ENCODE data around the gene EMX1.
A peak's percentile ranks its signal among the peaks of the same experiment; 100 is the strongest.

Gene EMX1

DNA sequence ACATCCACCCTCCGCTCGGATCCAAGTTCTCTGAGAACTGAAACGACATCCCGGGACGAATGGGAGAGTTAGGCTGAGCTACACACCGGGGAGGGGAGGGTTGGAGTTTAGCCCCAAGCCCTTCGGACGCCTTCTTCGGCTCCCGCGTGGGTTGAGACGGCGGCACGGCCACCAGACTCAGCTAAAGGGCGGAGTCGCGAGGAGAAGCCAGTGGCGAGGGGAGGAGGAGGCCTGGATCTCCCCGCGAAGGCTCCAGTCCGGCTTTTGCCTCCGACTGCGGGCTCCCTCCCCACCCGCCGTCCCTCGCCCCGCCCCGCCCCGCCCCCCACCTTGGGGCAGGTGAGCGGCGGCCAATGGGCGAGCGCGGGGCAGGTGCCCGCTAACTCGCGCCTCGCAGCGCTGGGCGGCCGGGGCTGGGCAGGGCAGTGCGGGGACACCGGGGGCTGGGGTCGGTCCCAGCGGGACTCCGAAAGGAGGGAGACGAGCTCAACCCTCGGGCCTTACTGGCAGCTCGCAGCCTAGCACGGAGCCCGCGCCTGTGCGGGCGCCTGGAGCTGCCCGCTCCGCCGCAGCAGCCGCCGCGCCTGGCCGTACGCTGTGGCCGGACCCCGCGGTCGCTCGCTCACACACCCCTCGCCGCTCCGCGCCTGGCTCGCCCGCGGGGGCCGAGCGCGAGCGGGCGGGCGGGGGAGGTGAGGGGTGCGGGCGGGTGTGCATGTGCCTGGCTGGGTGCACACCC lies at the start of gene EMX1:
TSS of gene EMX1 (plus strand) at position 382 of the 739 bp plus-strand sequence. CDS start at position 716, 334 bp downstream.
- peak in 1 of 3 donors; percentile 38 for DNase-seq (ENCODE audit: low read depth in 2 of 3, low spot score in 1 of 3)

DNA sequence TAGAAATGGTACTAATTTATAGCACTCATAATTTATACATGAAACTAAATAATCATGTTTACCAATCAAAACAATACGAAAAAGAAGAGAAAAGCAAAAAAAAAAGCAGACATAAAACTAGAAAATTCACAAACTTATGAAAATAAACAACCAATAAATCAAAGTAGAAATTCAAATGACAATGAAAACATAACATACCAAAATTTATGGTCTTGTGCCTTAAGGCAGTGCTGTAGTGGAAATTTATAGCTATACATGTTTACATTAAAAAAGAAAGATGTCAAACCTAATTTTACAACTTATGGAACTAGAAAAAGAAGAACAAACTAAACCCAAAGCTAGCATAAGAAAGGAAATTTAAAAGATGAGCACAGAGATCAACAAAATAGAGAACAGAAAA lies 46.3 kb upstream of the EMX1 start:
- DNase-seq (ENCODE audit: low read depth in 2 of 3, low spot score in 1 of 3), result no peak

DNA sequence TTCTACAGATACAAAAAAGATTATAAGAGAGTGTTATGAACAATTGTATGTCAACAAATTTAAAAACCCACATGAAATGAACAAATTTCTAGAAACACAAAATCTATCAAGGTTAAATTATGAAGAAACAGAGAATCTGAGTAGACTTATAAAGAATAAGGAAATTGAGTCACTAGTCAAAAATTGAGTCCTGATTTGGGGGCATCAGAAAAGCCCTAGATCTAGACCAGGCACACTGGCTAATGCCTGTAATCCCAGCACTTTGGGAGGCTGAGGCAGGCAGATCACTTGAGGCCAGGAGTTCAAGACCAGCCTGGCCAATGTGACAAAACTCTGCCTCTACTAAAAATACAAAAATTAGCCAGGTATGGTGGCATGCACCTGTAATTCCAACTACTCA lies 45.4 kb upstream of the EMX1 start:
- no peak for DNase-seq (ENCODE audit: low read depth in 2 of 3, low spot score in 1 of 3)

DNA sequence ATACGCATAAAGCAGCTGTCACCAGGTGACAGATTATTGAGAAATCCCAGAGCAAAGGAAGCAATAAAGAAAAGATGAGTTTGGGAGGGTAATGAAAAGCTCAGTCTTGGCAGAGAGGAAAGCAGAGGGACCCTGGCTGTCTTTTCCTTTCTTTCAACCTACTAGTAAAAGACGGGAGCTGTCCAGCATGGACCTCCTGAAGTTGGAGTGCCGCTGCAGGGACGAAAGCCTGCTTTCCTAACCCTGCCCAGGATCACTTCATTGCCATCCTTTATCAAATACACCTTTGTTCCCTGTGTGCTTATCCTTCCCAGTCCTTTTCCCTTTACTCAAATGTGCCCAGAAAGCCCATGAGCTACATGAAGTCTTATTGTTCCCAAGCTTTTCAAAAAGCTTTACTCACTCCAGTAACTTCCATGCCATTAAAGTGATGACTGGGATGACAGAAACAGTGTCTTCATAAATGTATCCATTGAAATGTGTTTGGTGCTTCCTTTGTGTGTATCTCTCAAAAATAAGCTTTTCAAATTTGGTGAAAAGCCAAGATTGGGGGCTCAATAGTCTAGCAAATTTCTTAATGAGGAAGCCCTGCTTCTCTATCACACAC lies 33.9 kb upstream of the EMX1 start:
- DNase-seq (ENCODE audit: low read depth in 2 of 3, low spot score in 1 of 3), result peak in 1 of 3 donors; percentile 16

DNA sequence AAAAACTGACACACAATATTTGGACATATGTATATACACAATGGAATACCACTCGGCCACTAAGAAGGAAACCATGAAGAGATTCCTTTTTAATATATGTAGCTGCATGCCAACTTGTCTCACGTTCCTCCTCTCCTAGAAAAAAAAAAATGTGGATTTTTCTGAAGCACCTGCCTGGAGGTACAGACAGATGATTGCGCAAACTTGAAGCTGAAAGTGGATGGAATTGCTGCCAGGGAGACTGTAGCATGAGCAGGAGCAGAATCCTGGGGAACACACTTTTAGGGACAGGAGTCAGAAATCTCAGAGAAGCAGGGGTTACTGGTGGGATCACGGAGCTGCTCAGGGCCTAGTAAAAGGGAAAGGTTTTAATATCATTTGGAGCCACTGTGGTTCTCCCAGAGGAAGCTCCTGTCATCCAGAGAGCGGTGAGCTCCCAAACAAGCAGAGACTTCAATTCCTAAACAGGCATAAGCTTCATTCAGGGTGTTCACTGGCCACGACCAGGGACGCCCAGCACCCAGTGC lies 30.8 kb upstream of the EMX1 start:
- no peak for DNase-seq (ENCODE audit: low read depth in 2 of 3, low spot score in 1 of 3)

DNA sequence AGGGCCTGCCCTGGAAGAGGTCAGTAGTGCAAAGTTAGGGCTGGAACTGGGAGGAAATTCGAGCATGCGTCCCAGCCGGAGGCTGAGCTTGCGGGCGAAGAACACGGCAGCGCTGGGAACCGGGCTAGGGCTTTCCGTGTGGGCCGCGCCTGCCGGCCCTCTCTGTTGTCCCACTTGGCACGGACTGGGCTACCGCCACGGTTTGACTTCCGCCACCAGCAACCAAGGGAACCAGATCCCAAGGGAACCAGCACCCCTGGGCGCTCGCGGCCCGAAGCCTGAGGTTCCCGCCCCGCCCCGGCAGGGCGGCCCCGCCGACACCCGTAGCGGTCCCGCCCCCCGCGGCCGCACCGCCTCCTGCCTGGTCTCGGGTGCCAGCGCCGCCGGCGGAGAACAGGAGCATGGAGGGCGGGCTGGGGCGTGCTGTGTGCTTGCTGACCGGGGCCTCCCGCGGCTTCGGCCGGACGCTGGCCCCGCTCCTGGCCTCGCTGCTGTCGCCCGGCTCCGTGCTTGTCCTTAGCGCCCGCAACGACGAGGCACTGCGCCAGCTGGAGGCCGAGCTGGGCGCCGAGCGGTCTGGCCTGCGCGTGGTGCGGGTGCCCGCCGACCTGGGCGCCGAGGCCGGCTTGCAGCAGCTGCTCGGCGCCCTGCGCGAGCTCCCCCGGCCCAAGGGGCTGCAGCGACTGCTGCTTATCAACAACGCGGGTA lies 30.1 kb upstream of the EMX1 start, which contains the start of gene SPR:
TSS of gene SPR (plus strand) at position 377 of the 708 bp plus-strand sequence. CDS start at position 402, 25 bp downstream.
- peak; percentile 23 to 70 (median 48) for DNase-seq (ENCODE audit: low read depth in 2 of 3, low spot score in 1 of 3)

DNA sequence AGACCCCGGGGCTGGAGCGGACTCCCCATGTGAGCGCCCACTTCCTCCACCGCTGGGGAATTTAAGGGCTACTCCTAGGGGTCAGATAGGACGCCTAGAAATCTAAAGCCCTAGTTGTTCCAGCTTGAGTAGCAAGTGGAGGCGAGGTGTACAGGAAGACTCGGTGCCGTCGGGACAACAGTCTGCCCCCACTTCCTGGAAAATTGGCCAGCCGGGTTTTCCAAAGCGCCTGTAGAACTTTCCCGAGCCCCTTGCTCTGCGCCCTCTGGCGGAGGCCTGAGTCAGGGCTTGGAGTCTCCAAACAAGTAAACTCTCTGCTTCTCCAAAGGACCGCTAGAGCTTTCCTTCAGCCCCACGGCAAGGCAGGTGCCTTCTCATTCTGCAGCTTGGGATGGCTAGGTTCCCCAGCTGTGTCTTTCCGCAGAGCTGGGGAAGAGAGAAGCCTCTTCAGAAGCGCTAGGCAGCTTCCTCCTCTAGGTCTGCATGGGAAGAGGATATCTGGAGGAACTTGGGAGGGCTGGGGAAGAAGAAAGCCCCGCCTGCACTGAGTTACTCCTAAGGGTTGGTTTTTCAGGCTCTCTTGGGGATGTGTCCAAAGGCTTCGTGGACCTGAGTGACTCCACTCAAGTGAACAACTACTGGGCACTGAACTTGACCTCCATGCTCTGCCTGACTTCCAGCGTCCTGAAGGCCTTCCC lies 29.4 kb upstream of the EMX1 start:
- peak; percentile 38 to 58 (median 41) for DNase-seq (ENCODE audit: low read depth in 2 of 3, low spot score in 1 of 3)

DNA sequence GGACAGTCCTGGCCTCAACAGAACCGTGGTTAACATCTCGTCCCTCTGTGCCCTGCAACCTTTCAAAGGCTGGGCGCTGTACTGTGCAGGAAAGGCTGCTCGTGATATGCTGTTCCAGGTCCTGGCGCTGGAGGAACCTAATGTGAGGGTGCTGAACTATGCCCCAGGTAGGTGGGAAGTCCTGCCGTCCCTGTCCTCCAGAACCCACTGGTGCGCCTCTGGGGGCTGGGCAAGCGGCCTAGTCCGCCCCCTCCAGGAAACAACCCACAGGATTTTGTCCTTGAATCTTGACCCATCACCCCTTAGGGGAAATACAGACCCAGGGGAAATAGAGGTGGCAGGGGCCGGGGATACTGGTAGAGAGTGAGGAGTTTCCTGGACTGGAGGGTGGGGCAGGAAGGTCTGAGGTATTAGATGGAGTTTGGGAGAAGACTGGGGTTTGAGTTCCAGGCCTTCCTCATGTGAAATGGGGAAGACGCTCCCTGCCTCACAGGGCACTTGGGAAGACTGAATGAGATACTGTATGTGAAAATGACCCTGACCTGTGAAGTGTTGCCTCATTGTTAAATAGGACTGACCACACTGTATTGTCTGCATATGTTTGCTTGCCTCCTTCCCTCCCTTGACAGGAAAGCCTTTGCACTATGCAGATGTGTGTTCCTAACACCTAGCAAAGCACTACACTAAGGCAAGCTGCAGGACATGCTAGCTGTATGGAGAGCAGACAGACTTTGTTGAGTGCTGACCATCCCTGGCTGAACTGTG lies 28.7 kb upstream of the EMX1 start:
- no peak for DNase-seq (ENCODE audit: low read depth in 2 of 3, low spot score in 1 of 3)

DNA sequence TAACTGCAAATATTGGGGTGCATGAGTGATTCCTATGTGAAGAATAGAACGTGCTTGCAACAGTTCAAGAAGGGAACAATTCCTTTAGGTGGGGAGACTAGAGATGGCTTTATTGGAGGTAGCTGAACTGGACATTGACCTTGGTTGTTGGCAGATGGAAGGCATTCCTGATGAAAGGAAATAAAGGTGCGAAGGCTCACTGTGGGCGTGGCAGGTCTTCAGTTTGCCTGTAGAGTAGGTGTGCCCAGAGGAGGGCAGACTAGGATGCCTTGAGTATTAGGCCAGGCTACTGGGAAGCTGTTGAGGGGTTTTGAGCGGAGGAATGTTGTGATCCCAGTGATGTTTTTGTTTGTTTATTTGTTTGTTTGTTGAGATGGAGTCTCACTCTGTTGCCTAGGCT lies 27.3 kb upstream of the EMX1 start:
- DNase-seq (ENCODE audit: low read depth in 2 of 3, low spot score in 1 of 3), result no peak

DNA sequence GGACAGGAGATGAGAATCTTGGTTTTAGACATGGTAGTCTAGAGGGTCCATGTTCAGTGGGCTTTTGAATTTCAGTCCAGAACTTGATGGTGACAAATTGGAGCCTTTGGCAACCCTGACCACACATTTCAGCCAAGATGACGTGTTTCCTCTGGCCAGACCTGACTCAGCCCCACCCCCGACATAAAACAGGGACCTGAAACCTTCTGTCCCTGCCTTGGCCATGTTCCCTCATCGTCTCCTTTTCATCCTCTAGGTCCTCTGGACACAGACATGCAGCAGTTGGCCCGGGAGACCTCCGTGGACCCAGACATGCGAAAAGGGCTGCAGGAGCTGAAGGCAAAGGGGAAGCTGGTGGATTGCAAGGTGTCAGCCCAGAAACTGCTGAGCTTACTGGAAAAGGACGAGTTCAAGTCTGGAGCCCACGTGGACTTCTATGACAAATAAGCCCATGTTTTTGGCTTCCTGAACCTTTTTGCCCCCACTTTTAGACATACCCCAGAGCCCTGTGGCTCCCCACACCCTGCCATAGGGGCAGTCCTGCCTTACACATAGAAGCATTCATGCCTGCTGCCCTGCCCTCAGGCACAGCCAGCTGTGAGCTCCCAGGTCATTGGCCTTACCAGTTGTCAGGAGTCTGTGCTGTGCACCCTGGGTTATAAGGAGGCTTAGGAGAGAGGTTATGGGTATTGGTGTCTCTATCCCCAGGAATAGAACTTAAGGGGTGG lies 26.1 kb upstream of the EMX1 start:
- no peak for DNase-seq (ENCODE audit: low read depth in 2 of 3, low spot score in 1 of 3)

DNA sequence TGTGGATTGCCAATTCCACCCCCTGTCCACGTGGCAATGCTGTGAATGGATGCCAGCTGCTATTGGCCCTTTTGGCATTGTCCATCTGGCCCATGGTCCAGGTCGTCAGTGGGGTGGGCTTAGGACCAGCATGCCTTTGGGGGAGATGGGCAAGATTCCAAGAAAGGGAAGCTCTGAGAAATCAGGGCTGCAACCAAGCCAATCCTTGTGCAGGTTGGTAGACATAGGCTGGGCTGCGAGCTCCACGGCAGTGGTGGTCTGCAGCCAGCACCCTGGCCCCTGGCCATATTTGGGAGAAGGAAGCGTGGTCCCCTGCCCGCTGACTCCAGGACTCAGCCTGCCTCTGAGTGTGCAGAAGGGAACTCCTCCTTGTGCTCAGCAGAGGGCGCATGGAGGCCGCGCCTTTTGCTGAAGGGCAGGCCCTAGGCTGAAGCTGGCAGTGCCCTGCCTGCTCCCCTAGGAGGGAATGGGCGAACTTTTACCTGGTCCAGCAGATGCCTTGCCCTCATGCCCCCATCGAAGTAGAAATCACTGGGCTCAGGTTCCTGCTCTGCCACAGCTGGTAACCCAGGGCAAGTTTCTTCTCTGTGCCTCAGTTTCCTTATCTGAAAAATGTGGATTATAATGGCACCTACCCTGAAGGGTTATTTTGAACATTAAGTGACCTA lies 24.7 kb upstream of the EMX1 start:
- peak in 2 of 3 donors; percentile 48 to 51 for DNase-seq (ENCODE audit: low read depth in 2 of 3, low spot score in 1 of 3)

DNA sequence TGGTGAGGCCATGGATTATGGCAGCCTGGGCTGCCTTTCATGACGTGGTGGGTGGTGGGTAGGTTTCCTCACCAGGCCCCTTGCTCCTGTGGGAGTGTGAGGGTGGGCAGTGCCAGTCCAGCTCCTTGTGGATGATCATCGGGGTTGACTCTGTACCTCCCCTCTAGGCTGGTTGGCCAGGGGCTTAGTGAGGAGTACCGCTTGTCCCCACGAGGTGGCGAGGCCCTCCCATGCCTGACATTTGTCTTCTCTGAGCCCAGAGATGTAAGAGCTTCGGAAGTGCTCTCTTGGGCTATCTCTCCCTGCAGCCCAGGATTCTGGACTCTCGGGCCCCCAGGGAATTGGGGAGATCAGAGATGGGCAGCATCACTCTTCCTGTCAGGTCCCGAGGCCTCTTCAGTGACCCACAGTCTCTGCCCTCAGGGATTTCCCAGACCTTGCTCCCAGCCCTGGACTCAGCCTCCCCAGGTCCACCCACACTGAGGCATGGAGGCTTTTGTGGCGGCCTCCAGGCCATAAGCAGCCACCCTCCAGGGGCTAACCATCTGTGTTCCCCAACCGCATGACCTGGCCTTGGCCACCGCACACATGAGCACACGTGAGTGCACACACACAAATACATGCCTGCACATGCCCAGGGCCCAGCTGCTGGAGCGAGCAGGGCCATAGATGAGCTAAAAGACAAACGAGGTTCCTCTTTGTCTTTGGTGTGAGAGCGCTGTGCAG lies 23.6 kb upstream of the EMX1 start:
- peak in 2 of 3 donors; percentile 22 to 42 for DNase-seq (ENCODE audit: low read depth in 2 of 3, low spot score in 1 of 3)

DNA sequence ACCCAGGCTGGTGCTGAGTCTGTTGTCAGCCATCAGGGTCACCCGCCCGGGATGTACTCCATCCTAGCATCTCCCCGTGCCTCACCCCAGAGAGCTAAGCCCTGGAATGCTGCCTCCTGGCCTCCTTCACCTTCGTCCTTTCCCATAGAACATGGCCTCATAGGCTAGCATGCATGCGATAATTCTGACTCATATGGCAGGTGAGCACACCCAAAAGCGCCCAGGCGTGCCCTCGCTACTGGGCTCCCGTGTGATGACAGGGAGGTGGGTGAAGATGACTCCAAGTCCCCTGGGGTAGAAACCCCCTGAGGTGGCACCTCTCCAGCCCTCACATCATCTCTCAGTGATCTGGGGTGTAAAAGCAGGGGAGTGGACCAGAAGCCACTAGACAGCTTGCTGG lies 22.8 kb upstream of the EMX1 start:
- DNase-seq (ENCODE audit: low read depth in 2 of 3, low spot score in 1 of 3), result no peak

DNA sequence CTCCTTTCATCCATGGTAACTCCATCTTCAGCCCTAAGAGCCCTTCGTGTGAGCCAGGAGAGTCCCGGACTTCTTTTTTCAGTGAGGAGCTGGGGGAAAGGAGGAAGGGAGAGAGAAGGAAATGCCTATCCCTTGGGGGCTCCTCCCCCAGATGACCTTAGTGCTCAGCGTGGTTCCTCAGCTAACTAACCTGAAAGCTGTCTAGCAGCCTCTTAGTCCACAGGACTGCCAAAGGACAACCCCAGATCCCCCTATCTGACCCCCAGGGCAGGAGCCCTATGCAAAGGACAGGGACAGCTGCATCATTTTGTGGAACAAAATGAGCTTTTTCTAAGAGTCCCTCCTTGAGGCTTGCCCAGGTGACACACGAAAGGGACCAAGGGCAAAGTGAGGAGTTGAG lies 22.2 kb upstream of the EMX1 start:
- no peak for DNase-seq (ENCODE audit: low read depth in 2 of 3, low spot score in 1 of 3)

DNA sequence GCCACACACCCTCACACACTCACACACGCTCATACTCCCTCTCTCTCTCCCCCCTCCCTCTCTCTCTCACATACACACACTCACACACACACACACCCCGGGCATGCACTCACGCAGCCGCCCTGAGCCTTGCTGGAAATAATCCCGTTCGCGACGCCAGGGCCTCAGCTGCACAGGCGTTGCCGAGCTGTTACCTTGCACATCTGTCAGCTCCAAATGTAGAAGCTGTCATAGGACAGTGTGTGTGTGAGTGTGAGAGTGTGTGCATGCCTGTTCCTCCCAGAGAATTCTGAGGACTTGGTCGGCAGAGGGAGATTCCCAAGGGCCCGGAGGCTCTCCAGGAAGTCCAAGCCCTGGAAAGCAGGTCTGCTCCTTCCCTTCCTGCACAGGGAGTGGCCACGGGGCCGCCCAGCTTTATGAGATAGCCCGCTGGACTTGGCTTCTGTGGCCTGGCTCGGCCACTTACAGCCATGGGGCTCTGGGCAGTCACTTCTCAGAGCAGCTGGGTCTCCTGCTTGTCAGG lies 21.5 kb upstream of the EMX1 start:
- no peak for DNase-seq (ENCODE audit: low read depth in 2 of 3, low spot score in 1 of 3)

DNA sequence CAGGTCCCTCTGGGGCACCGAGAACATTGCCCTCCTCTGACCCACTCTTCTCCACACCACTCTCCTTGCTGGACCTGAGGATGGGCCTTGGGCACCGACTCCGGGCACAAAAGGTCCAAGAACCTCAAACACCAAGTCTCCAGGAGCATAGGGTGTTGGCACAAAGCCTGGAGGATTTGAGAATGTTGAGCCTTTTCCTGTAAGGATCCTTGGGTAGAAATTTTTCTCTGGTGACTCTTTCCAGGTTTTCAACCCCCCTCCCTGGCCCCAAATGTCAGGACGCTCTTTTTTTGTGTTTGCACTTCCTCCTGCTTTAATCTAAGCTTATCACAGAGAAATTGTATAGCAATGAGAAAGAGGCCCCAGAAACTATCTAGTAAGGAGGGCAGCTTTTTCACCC lies 20.9 kb upstream of the EMX1 start:
- no peak for DNase-seq (ENCODE audit: low read depth in 2 of 3, low spot score in 1 of 3)

DNA sequence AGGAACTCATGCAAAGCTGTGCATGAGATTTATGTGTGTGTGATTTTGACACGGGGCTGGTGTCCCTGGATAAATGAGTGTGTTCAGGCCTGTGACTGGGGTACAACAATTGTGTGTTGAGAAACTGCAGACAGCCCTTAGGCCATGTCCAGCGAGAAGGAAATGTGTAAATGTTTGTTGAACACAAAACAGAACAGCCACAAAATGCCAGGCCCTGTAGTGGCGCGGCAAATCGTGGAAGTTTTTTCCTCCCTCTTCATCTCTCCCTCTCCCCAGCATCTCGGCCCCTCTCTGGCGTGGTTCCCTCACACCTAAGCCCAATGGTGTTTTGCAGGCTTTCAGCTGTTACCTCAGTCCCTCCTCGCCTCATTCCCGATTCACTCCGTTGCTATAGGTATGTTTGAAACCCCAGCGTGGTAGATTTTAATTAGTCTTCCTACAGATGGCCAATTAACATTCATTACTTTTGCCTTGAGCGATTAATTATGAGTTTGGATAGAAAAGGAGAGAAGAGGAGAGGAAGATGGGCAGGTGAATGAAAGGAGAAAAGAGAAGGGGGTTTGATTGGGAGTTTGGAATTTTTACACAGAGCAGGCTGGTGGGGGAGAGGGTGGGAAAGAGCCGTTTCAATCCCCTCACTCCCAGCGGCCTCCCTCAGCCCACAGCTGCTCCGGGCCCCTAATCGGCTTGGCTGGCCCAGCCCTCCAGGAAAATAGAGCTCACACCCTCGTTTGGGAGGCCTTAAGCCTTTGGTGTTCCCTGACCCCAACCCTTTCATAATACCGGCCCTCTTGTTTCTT lies 19.3 kb upstream of the EMX1 start:
- DNase-seq (ENCODE audit: low read depth in 2 of 3, low spot score in 1 of 3), result no peak

DNA sequence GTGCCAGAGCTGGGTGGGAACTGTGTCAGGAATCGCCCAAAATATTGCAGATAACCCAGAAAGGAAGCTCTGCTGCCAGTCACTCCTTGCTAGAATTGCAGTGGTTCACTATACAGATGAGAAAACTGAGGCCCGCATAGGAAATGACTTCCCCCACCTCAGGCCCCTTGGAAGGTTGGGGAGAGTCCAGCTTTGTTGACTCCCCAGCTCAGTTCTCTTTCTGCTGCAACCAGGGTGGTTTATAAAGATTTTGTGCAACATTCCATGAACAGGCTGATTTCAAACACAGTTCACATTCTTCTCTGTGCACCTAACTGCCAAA lies 18.8 kb upstream of the EMX1 start:
- DNase-seq (ENCODE audit: low read depth in 2 of 3, low spot score in 1 of 3), result no peak

All from stimulated activated CD4-positive, alpha-beta T cell treated with anti-CD3 and anti-CD28 coated beads, Interleukin-12 subunit alpha, Interleukin-12 subunit beta, amount 100 ng/mL, for 48 hours (primary cell).